ENCODE data around the gene COX20. TPM values are rescaled to one million over a fixed set of nuclear protein-coding genes. Genes with fewer than 3 reads are reported as not detected.

COX20 gene
- polyA plus RNA-seq, 1 of the 3 experiments (the other 2 are of a cell fraction) = 24.8 TPM

DNA sequence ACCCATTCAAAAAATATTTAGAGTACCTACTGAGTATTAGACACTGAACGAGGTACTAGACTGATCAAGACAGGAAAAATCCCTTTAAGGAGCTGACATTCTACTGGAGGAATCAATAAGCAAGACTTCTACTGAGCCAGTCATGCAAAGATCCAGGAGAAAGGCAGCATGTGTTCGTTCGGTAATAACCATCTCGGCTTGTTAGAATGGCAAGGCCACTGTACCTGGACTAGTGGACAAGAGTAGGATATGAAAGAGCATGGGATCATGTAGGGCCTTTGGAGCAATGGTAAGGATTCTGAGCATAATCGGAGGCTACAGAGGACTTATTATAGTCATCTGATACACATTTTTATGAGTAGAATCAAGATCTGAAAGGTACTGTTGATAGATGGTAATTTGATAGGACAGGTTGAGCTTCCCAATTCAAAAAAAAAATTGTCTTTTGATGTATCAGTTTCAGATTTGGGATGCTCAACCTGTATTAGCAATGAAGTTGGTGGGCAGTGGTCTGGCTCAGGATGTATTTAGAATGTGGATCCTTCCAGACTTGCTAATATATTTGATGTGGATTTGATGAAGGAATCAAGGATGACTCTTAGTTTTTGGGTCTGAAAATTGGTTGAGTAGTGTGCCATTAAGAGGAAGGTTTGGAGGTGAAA is 2.3 kb downstream of the COX20 start:
- POLR2A ChIA-PET = interaction anchor here (0.8 to 3.7 kb wide), 2 partner anchors 25 to 132 kb away, joined by 3 to 23 read pairs; a partner anchor contains a TSS
- CTCF ChIA-PET = interaction anchor here (0.6 to 2.1 kb wide), 4 partner anchors 9 to 145 kb away, joined by 3 to 7 read pairs (median 4); no protein-coding TSS in a partner anchor
- Histone ChIP-seq H3F3A (replicated peaks; ENCODE audit: insufficient read depth) (peaks cover 66% of the 10 kb centered on the region), H3K27ac (ENCODE audit: low read depth in 2 of 2, low read length in 1 of 2) (peak overlapping the region; percentile 97 to 99; a peak in 3 of 4 replicates), H3K4me3 (ENCODE audit: low read depth in 2 of 2, low read length in 1 of 2) (no peak overlapping the region), H3K36me3 (replicated peaks in 1 of 2; ENCODE audit: control insufficient read depth in 1 of 2, insufficient read depth in 2 of 2, low read length in 1 of 2) (peaks cover 47 to 53% of the 10 kb centered on the region in 2 experiments), H3K4me1 (ENCODE audit: control insufficient read depth in 1 of 2, insufficient read depth in 2 of 2, low read depth in 1 of 2, low read length in 1 of 2) (peaks cover 13 to 15% of the 10 kb centered on the region in 2 experiments; a peak in 3 of 4 replicates), H3K4me2 (peak overlapping the region; percentile 81), H4K20me1 (ENCODE audit: insufficient read depth) (peaks cover 3% of the 10 kb centered on the region; the same call in 1 of the 2 replicates), H2AFZ (ENCODE audit: low read depth) (no peak overlapping the region), H3K79me2 (ENCODE audit: insufficient read depth) (peaks cover 71% of the 10 kb centered on the region), H3K9me2 (no peaks in the 10 kb centered on the region), H3K9me3 (no peaks in the 10 kb centered on the region), H3K9ac (no peak overlapping the region), H3K27me3 (ENCODE audit: insufficient read depth) (no peaks in the 10 kb centered on the region)
- WGBS (ENCODE audit: low lambda C conversion rate) = 92% methylated on average over 5 of the region's 5 CpGs
- DNase-seq = no peak
- TF ChIP-seq TAF1 (IDR thresholded peaks at IDR 0.05; ENCODE audit: borderline replicate concordance, low read depth, low read length) (no peak), GABPA (IDR thresholded peaks at IDR 0.05; ENCODE audit: low read depth) (no peak)

DNA sequence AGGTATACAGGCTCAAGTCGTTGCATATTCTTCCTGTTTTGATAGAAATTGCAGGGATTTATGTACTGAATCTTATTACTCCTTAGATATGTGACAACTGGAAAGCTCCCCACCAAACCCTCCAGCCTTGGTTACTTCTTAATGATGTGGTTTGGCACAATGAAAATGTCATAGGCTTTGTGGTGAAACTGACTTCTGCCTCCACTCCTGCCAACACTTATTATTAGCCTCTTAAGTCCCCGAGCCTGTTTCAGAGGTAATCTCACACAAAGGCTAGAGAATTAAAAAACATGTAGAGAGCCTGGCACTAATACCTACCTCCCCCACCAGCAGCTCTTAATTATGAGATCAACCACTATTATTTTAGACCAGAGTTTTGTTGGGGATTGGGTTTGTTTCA is 4.2 kb downstream of the COX20 start:
- Histone ChIP-seq H3K27me3 (ENCODE audit: insufficient read depth) (no peaks in the 10 kb centered on the region), H3K36me3 (replicated peaks in 1 of 2; ENCODE audit: control insufficient read depth in 1 of 2, insufficient read depth in 2 of 2, low read length in 1 of 2) (peaks cover 65 to 72% of the 10 kb centered on the region in 2 experiments), H3K27ac (ENCODE audit: low read depth in 2 of 2, low read length in 1 of 2) (no peak overlapping the region), H3F3A (replicated peaks; ENCODE audit: insufficient read depth) (peaks cover 63% of the 10 kb centered on the region), H3K9me3 (no peaks in the 10 kb centered on the region), H3K79me2 (ENCODE audit: insufficient read depth) (peaks cover 87% of the 10 kb centered on the region), H3K9ac (no peak overlapping the region), H3K4me2 (no peak overlapping the region), H3K4me3 (ENCODE audit: low read depth in 2 of 2, low read length in 1 of 2) (no peak overlapping the region), H2AFZ (ENCODE audit: low read depth) (no peak overlapping the region), H4K20me1 (ENCODE audit: insufficient read depth) (peaks cover 3% of the 10 kb centered on the region; the same call in 1 of the 2 replicates), H3K4me1 (ENCODE audit: control insufficient read depth in 1 of 2, insufficient read depth in 2 of 2, low read depth in 1 of 2, low read length in 1 of 2) (peaks cover 15 to 20% of the 10 kb centered on the region in 2 experiments; a peak in 3 of 4 replicates), H3K9me2 (no peaks in the 10 kb centered on the region)
- ChIA-PET CTCF (interaction anchor here (1.1 to 1.7 kb wide), 4 partner anchors 11 to 203 kb away, joined by 3 to 5 read pairs (median 4); no protein-coding TSS in a partner anchor), POLR2A (no interaction called here)
- TF ChIP-seq JUND (IDR thresholded peaks at IDR 0.05) (0 out of 2 replicates have a peak, but pooled peaks have one; percentile 4), RAD21 (IDR thresholded peaks at IDR 0.05; ENCODE audit: low read length) (no peak), NRF1 (IDR thresholded peaks at IDR 0.05; ENCODE audit: low read depth, low read length) (no peak), TCF12 (IDR thresholded peaks at IDR 0.05) (no peak), POLR2AphosphoS5 (IDR thresholded peaks at IDR 0.05; ENCODE audit: low read depth, low read length) (no peak), SMC3 (IDR thresholded peaks at IDR 0.05; ENCODE audit: low read depth, low read length) (no peak)
- TF ChIP-seq, protein P1, sequence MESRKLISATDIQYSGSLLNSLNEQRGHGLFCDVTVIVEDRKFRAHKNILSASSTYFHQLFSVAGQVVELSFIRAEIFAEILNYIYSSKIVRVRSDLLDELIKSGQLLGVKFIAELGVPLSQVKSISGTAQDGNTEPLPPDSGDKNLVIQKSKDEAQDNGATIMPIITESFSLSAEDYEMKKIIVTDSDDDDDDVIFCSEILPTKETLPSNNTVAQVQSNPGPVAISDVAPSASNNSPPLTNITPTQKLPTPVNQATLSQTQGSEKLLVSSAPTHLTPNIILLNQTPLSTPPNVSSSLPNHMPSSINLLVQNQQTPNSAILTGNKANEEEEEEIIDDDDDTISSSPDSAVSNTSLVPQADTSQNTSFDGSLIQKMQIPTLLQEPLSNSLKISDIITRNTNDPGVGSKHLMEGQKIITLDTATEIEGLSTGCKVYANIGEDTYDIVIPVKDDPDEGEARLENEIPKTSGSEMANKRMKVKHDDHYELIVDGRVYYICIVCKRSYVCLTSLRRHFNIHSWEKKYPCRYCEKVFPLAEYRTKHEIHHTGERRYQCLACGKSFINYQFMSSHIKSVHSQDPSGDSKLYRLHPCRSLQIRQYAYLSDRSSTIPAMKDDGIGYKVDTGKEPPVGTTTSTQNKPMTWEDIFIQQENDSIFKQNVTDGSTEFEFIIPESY (IDR thresholded peaks at IDR 0.05; ENCODE audit: borderline replicate concordance, low read depth) = no peak
- TF ChIP-seq, protein P2, sequence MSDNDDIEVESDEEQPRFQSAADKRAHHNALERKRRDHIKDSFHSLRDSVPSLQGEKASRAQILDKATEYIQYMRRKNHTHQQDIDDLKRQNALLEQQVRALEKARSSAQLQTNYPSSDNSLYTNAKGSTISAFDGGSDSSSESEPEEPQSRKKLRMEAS (IDR thresholded peaks at IDR 0.05; ENCODE audit: low read depth) = no peak
- 68% methylated on average over 2 of the region's 2 CpGs for WGBS (ENCODE audit: low lambda C conversion rate)
- DNase-seq = no peak
